CD4-positive, alpha-beta T cell (primary cell): ENCODE measurements around the gene TRPM1. TPM values are rescaled to one million over a fixed set of nuclear protein-coding genes. Genes with fewer than 3 reads are reported as not detected.
A peak's percentile ranks its signal among the peaks of the same experiment; 100 is the strongest.

Experiments
- ATAC-seq: fragments of 200-7000 bp; cut with Tn5 transposase; one replicate; pipeline ENCODE4 v1.10.0; 2022; ENCODE audit warnings: mild to moderate bottlenecking; ENCODE audit not compliant: poor library complexity
- CTCF ChIA-PET: fragments of 350-600 bp; sonication (Branson Sonifier 250); formaldehyde crosslinking; loops from one replicate; lab custom pipeline; 2021; ENCODE audit warnings: antibody characterized with exemption, inconsistent platforms; lab: Charles Lee
- POLR2A ChIA-PET: fragments of 350-600 bp; sonication (Branson Sonifier 250); formaldehyde crosslinking; loops from one replicate; lab custom pipeline; 2021; ENCODE audit warnings: antibody characterized with exemption, inconsistent platforms; lab: Charles Lee
- DNase-seq, 14 experiments: peaks; one replicate each; pipeline ENCODE4 v3.0.0-alpha.2; 2013 to 2020; ENCODE audit warnings: mixed read lengths in 2 of 14
- H3K27ac ChIP-seq, 2 donors: one replicate each; pipeline versions ENCODE4 v1.5.1 to v1.7.0; 2013; ENCODE audit warnings: low read length in 2 of 2, low read depth in 1 of 2, mild to moderate bottlenecking in 1 of 2
- H3K27me3 ChIP-seq, 2 experiments: 1 replicate in 1 of 2; 2 replicates in 1 of 2; pipeline versions ENCODE4 v1.6.1 to v1.7.0; 2013; ENCODE audit warnings: low read length in 2 of 2, control low read depth in 1 of 2, mild to moderate bottlenecking in 1 of 2, moderate library complexity in 1 of 2; ENCODE audit not compliant: insufficient read depth in 2 of 2, control insufficient read depth in 1 of 2
- H3K36me3 ChIP-seq: one replicate; pipeline ENCODE4 v1.6.1; 2013; ENCODE audit warnings: low read length, control low read depth; ENCODE audit not compliant: insufficient read depth
- H3K4me1 ChIP-seq: one replicate; pipeline ENCODE4 v1.6.1; 2013; ENCODE audit warnings: low read length, control low read depth; ENCODE audit not compliant: insufficient read depth
- H3K4me3 ChIP-seq: one replicate; pipeline ENCODE4 v1.5.1; 2013; ENCODE audit warnings: mild to moderate bottlenecking, low read length, moderate library complexity
- H3K9me3 ChIP-seq, 2 experiments: 1 replicate in 1 of 2; 2 replicates in 1 of 2; pipeline versions ENCODE4 v1.6.1 to v1.7.0; 2013; ENCODE audit warnings: low read length in 2 of 2, mild to moderate bottlenecking in 2 of 2, control low read depth in 1 of 2, moderate library complexity in 1 of 2; ENCODE audit not compliant: control insufficient read depth in 1 of 2, insufficient read depth in 1 of 2
- H3K27ac Mint-ChIP-seq: one replicate; pipeline ENCODE4 v1.8.0; 2020; ENCODE audit warnings: mixed read lengths
- H3K27me3 Mint-ChIP-seq: one replicate; pipeline ENCODE4 v1.8.0; 2021; ENCODE audit warnings: mixed read lengths
- H3K36me3 Mint-ChIP-seq: one replicate; pipeline ENCODE4 v1.8.0; 2021; ENCODE audit warnings: low read depth, mixed read lengths
- H3K4me1 Mint-ChIP-seq: one replicate; pipeline ENCODE4 v1.8.0; 2021; ENCODE audit warnings: low read depth, mixed read lengths
- H3K4me3 Mint-ChIP-seq: one replicate; pipeline ENCODE4 v1.8.0; 2020; ENCODE audit warnings: mild to moderate bottlenecking, mixed read lengths
- H3K9me3 Mint-ChIP-seq: one replicate; pipeline ENCODE4 v1.8.0; 2020; ENCODE audit warnings: mixed read lengths
- intact Hi-C, 2 experiments: fragments of 100-400 bp; cut with DNase I in 1 of 2; cut with micrococcal nuclease in 1 of 2; formaldehyde crosslinking; loops; one replicate each; pipeline versions ENCODE4 v1.15.1 to v1.9.0; 2023 to 2025; cut with DNase I, micrococcal nuclease
- total RNA-seq, 174 experiments: library from RNA in 2 of 174; stranded (reverse) in 2 of 174; gene quantifications; one replicate each; pipeline ENCODE4 v1.2.3 and lab custom pipeline; 2021 to 2026
- TF ChIP-seq, protein P1 (sequence below): fragments of 200-600 bp; IDR thresholded peaks from one replicate; pipeline ENCODE4 v1.8.0; 2022; ENCODE audit warnings: antibody characterized with exemption, mild to moderate bottlenecking

The TRPM1 gene
- total RNA-seq, 2 experiments from 2014 or later, result not detected

DNA sequence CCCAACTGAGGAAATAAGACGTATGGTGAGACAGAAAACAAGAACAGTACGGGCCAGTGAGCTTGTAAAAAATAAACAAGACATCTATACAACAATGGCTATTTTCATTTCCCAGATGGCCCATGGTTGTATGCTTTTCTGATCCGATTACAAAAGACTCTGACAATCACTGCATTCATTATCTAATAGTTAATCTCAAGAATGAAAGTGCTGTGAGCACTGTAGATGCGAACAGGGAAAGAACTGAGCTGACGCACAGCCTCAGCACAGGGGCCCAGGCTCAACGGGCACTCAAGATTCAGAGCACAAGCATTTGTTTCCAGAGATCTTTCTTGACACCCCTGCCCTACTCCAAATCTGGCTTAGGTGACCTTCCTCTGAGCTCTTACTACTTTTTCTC lies 117.0 kb downstream of the TRPM1 start:
- Histone ChIP-seq H3K27ac (no peak overlapping the region), H3K4me3 (no peak overlapping the region), H3K9me3 (no peaks in the 10 kb centered on the region), H3K27me3 (no peaks in the 10 kb centered on the region), H3K36me3 (peaks cover 44% of the 10 kb centered on the region), H3K4me1 (peaks cover 21% of the 10 kb centered on the region)
- intact Hi-C loops, result no loop called here
- TF ChIP-seq, protein P1, sequence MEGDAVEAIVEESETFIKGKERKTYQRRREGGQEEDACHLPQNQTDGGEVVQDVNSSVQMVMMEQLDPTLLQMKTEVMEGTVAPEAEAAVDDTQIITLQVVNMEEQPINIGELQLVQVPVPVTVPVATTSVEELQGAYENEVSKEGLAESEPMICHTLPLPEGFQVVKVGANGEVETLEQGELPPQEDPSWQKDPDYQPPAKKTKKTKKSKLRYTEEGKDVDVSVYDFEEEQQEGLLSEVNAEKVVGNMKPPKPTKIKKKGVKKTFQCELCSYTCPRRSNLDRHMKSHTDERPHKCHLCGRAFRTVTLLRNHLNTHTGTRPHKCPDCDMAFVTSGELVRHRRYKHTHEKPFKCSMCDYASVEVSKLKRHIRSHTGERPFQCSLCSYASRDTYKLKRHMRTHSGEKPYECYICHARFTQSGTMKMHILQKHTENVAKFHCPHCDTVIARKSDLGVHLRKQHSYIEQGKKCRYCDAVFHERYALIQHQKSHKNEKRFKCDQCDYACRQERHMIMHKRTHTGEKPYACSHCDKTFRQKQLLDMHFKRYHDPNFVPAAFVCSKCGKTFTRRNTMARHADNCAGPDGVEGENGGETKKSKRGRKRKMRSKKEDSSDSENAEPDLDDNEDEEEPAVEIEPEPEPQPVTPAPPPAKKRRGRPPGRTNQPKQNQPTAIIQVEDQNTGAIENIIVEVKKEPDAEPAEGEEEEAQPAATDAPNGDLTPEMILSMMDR, result no peak
- CTCF ChIA-PET, result interaction anchor here (1.1 to 1.4 kb wide), 2 partner anchors 17 to 105 kb away, joined by 3 read pairs; no protein-coding TSS in a partner anchor
- POLR2A ChIA-PET, result interaction anchor here (1.2 kb wide), 1 partner anchor 81 kb away, joined by 3 read pairs; the partner anchor contains the start of gene FAN1
- Mint-ChIP-seq H3K4me3 (no peak overlapping the region), H3K9me3 (no peaks in the 10 kb centered on the region), H3K4me1 (peaks cover 72% of the 10 kb centered on the region), H3K36me3 (peaks cover 73% of the 10 kb centered on the region), H3K27ac (peak overlapping the region; percentile 9), H3K27me3 (no peaks in the 10 kb centered on the region)
- ATAC-seq (no peak), DNase-seq (no peak)

DNA sequence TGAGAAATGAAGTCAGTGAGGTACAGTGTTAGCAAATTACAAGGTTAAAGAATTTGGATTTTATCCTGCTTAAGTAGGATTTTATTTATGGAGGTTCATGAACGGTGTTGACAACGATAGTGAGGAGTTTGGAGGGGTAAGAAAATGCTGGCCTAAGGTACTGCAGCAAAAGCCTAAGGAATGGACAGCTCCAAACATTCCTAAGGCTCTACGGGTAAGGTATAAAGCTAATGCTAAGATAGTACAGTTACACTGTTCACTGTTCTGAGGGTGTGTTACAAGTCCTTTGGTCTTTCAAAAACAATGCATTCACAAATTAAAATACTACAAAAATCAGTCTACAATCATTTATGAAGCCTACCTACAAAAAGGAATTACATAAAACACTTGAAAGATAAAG lies 117.4 kb downstream of the TRPM1 start:
- Histone ChIP-seq H3K36me3 (peaks cover 44% of the 10 kb centered on the region), H3K27me3 (no peaks in the 10 kb centered on the region), H3K4me1 (peaks cover 22% of the 10 kb centered on the region), H3K9me3 (no peaks in the 10 kb centered on the region), H3K4me3 (no peak overlapping the region), H3K27ac (no peak overlapping the region)
- Mint-ChIP-seq H3K36me3 (peaks cover 77% of the 10 kb centered on the region), H3K27ac (no peak overlapping the region), H3K4me3 (no peak overlapping the region), H3K27me3 (no peaks in the 10 kb centered on the region), H3K9me3 (no peaks in the 10 kb centered on the region), H3K4me1 (peaks cover 77% of the 10 kb centered on the region)
- TF ChIP-seq, protein P1, result no peak
- intact Hi-C loops, result no loop called here
- ChIA-PET POLR2A (no interaction called here), CTCF (interaction anchor here (1.1 to 1.4 kb wide), 2 partner anchors 16 to 105 kb away, joined by 3 read pairs; no protein-coding TSS in a partner anchor)
- ATAC-seq, result no peak
- DNase-seq, result no peak

DNA sequence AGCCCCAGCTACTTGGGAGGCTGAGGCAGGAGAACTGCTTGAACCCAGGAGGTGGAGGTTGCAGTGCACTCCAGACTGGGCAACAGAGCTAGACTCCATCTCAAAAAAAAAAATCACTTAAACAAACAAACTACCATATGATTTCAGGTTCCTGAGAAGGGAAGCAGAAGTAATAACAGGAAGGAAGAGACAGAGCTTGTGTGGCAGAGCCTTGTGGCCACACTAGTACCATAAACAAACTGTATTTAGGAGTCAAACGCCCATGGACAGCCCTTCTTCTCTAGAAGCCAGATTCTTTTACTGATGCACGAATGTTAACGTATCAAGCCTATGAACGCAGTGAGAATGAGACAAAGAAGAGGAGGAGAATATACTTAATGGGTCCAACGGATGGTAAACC lies 122.1 kb downstream of the TRPM1 start:
- Mint-ChIP-seq H3K27ac (no peak overlapping the region), H3K27me3 (no peaks in the 10 kb centered on the region), H3K36me3 (peaks cover 88% of the 10 kb centered on the region), H3K4me1 (peaks cover 61% of the 10 kb centered on the region), H3K9me3 (no peaks in the 10 kb centered on the region), H3K4me3 (no peak overlapping the region)
- Histone ChIP-seq H3K4me1 (peaks cover 3% of the 10 kb centered on the region), H3K27ac (no peak overlapping the region), H3K36me3 (peaks cover 44% of the 10 kb centered on the region), H3K4me3 (no peak overlapping the region), H3K9me3 (no peaks in the 10 kb centered on the region), H3K27me3 (no peaks in the 10 kb centered on the region)
- TF ChIP-seq, protein P1, result no peak
- ChIA-PET CTCF (no interaction called here), POLR2A (interaction anchor here (1.7 kb wide), 1 partner anchor 12 kb away, joined by 7 read pairs; the partner anchor contains the start of gene MTMR10)
- no peak for DNase-seq
- no peak for ATAC-seq
- intact Hi-C loops, result no loop called here
